GM12878 (cell line): ENCODE data around the gene C1orf141. TPM values are rescaled to one million over a fixed set of nuclear protein-coding genes. Genes with fewer than 3 reads are reported as not detected.

Experiments used
- ATAC-seq: fragments of 200-7000 bp; cut with Tn5 transposase; 3 replicates; pipeline ENCODE4 v1.9.1; 2020; ENCODE audit warnings: mild to moderate bottlenecking, moderate library complexity
- BruUV-seq: library from RNA; stranded (reverse); fragments of 400-500 nt; replicated peaks from 2 replicates; lab custom pipeline; 2021; lab: Mats Ljungman, UMichigan
- CTCF ChIA-PET: fragments of 300-600 bp; sonication (Branson Sonifier 250); formaldehyde crosslinking; extraction: SDS; loops from one replicate; lab custom pipeline; 2021; ENCODE audit warnings: inconsistent platforms; lab: Yijun Ruan, JAX
- POLR2A ChIA-PET: fragments of 350-600 bp; formaldehyde crosslinking; extraction: SDS; loops from one replicate; lab custom pipeline; 2021; ENCODE audit warnings: inconsistent platforms; lab: Charles Lee
- RAD21 ChIA-PET: fragments of 300-600 bp; sonication (Branson Sonifier 250); formaldehyde crosslinking; loops from one replicate; lab custom pipeline; 2023; ENCODE audit warnings: antibody characterized with exemption; ENCODE audit not compliant: unreplicated experiment; lab: Charles Lee
- SMC1A ChIA-PET: fragments of 300-600 bp; sonication (Branson Sonifier 250); formaldehyde crosslinking; loops from one replicate; lab custom pipeline; 2023; ENCODE audit not compliant: unreplicated experiment, uncharacterized antibody; lab: Charles Lee
- DNase-seq: peaks from one replicate; pipeline ENCODE4 v3.0.0-alpha.2; 2011; ENCODE audit warnings: low read depth, low spot score
- FAIRE-seq: peaks from 3 replicates; lab custom pipeline; 2011; peaks lifted over from hg19 to GRCh38; lab: Jason Lieb, UNC
- H2AFZ ChIP-seq: 2 replicates; pipeline ENCODE4 v1.6.0; 2011; ENCODE audit warnings: low read depth, low read length, control low read depth; ENCODE audit not compliant: control insufficient read depth
- H3K27ac ChIP-seq: 2 replicates; pipeline ENCODE4 v1.5.1; 2011; ENCODE audit warnings: control low read depth; ENCODE audit not compliant: control insufficient read depth, insufficient read depth
- H3K27me3 ChIP-seq, 2 experiments: replicated peaks in 1 of 2; 2 replicates each; pipeline versions ENCODE4 v1.6.0 to v1.6.1; 2011; ENCODE audit warnings: low read length in 1 of 2; ENCODE audit not compliant: control insufficient read depth in 2 of 2, insufficient read depth in 2 of 2
- H3K36me3 ChIP-seq, 2 experiments: 2 replicates each; pipeline ENCODE4 v1.5.1; 2011; ENCODE audit warnings: low read length in 1 of 2; ENCODE audit not compliant: control insufficient read depth in 2 of 2, insufficient read depth in 2 of 2
- H3K4me1 ChIP-seq: 2 replicates; pipeline ENCODE4 v1.6.1; 2011; ENCODE audit warnings: mild to moderate bottlenecking, low read length, moderate library complexity, mixed read lengths; ENCODE audit not compliant: control insufficient read depth, insufficient read depth
- H3K4me2 ChIP-seq: 2 replicates; pipeline ENCODE4 v1.6.0; 2011; ENCODE audit warnings: control low read depth; ENCODE audit not compliant: control insufficient read depth, insufficient read depth
- H3K4me3 ChIP-seq: fragments of 200-600 bp; sonication (generic); 2 replicates; pipeline ENCODE4 v1.5.1; 2016
- H3K79me2 ChIP-seq: 2 replicates; pipeline ENCODE4 v1.6.0; 2011; ENCODE audit warnings: low read length; ENCODE audit not compliant: control insufficient read depth, insufficient read depth
- H3K9ac ChIP-seq: 2 replicates; pipeline ENCODE4 v1.8.0; 2011; ENCODE audit warnings: low read length, control low read depth, mixed read lengths; ENCODE audit not compliant: control insufficient read depth, insufficient read depth
- H3K9me3 ChIP-seq: replicated peaks from 3 replicates; pipeline ENCODE4 v1.5.1; 2011; ENCODE audit warnings: mild to moderate bottlenecking, low read length; ENCODE audit not compliant: control insufficient read depth, insufficient read depth
- H4K20me1 ChIP-seq: 2 replicates; pipeline ENCODE4 v1.6.0; 2011; ENCODE audit not compliant: control insufficient read depth, insufficient read depth
- BHLHE40 ChIP-seq, 2 experiments: fragments of 450-650 bp in 1 of 2; IDR thresholded peaks; 2 replicates each; pipeline ENCODE4 v1.6.1; 2011 to 2017; ENCODE audit warnings: low read depth in 2 of 2, borderline replicate concordance in 1 of 2, improper control_type of control experiment in 1 of 2, low read length in 1 of 2, mild to moderate bottlenecking in 1 of 2
- CUX1 ChIP-seq: IDR thresholded peaks from 2 replicates; pipeline ENCODE4 v1.6.1; 2012; ENCODE audit warnings: improper control_type of control experiment, low read depth, low read length; ENCODE audit not compliant: insufficient replicate concordance
- MEF2B ChIP-seq: fragments of 450-650 bp; IDR thresholded peaks from 2 replicates; pipeline ENCODE4 v1.6.1; 2018; ENCODE audit warnings: mild to moderate bottlenecking, moderate library complexity; ENCODE audit not compliant: partially characterized antibody, poor library complexity, severe bottlenecking
- MTA2 ChIP-seq: fragments of 450-650 bp; IDR thresholded peaks from 2 replicates; pipeline ENCODE4 v1.6.1; 2016; ENCODE audit warnings: low read depth, mild to moderate bottlenecking, moderate library complexity
- MXI1 ChIP-seq: fragments of 150-350 bp; IDR thresholded peaks from 2 replicates; pipeline ENCODE4 v1.6.1; 2011; ENCODE audit warnings: low read depth, mild to moderate bottlenecking, inconsistent platforms, low read length, improper control_type of control experiment
- NR2C1 ChIP-seq: fragments of 450-650 bp; IDR thresholded peaks from 2 replicates; pipeline ENCODE4 v1.6.1; 2017; ENCODE audit warnings: antibody characterized with exemption, mild to moderate bottlenecking, moderate library complexity
- RAD21 ChIP-seq: IDR thresholded peaks from 2 replicates; pipeline ENCODE4 v1.6.1; 2011; ENCODE audit warnings: mild to moderate bottlenecking, low read depth, low read length, moderate library complexity; ENCODE audit not compliant: insufficient read depth
- TARDBP ChIP-seq: IDR thresholded peaks from 2 replicates; pipeline ENCODE4 v1.6.1; 2016; ENCODE audit warnings: borderline replicate concordance
- TCF3 ChIP-seq: IDR thresholded peaks from 2 replicates; pipeline ENCODE4 v1.6.1; 2012; ENCODE audit warnings: low read depth, mild to moderate bottlenecking, low read length, borderline replicate concordance; ENCODE audit not compliant: insufficient read depth
- YY1 ChIP-seq: IDR thresholded peaks from 2 replicates; pipeline ENCODE4 v1.6.1; 2011; ENCODE audit warnings: low read depth, mild to moderate bottlenecking, low read length
- WGBS: methylation state at CpG from one replicate; pipeline ENCODE4 v1.1.6; 2016; ENCODE audit warnings: low lambda C conversion rate; ENCODE audit not compliant: insufficient replicate concordance, insufficient coverage; ENCODE audit errors: missing lambda C conversion rate; 5-methylcytosine and 5-hydroxymethylcytosine counted together
- in situ Hi-C: fragments of 300-500 bp; cut with MboI; formaldehyde crosslinking; loops from 9 replicates; pipeline ENCODE4 v1.14.3; 2018; ENCODE audit warnings: mixed read lengths
- intact Hi-C: fragments of 100-400 bp; cut with micrococcal nuclease; formaldehyde crosslinking; loops from one replicate; pipeline ENCODE4 v1.14.2; 2022; ENCODE audit not compliant: unreplicated experiment
- polyA plus RNA-seq, 11 experiments: library from polyadenylated mRNA; depleted of rRNA in 4 of 11; unstranded in 6 of 11; stranded (reverse) in 5 of 11; fragments of >200 nt; fragmentation: Nextera tagmentation in 4 of 11; fragmentation: Illumina TruSeq in 1 of 11; extraction: Ambion mirVana in 4 of 11; extraction: Trizol in 1 of 11; gene quantifications; 1 replicate in 1 of 11; 2 replicates in 10 of 11; pipeline versions ENCODE4 v1.2.1 to v1.2.3, GENCODE V29; 2011 to 2016; ENCODE audit warnings: inconsistent platforms in 2 of 11, missing spikeins in 2 of 11, low read depth in 1 of 11
- total RNA-seq, 4 experiments: library from RNA; depleted of rRNA in 3 of 4; stranded (reverse); fragments of >200 nt in 3 of 4; fragmentation: Illumina TruSeq in 1 of 4; extraction: Trizol in 1 of 4; gene quantifications; 2 replicates each; pipeline versions ENCODE4 v1.2.1 to v1.2.3, GENCODE V29; 2013 to 2021
- TF ChIP-seq, protein P1 (sequence below): fragments of 450-650 bp; IDR thresholded peaks from 2 replicates; pipeline ENCODE4 v1.6.1; 2017; ENCODE audit warnings: antibody characterized with exemption, mild to moderate bottlenecking, moderate library complexity

Gene C1orf141
- total and polyA plus RNA-seq, 10 of the 15 experiments (the other 5 are each of a cell fraction or from before 2014, with no cell fraction given): not detected

- DNase-seq (peak; percentile 45), FAIRE-seq (peak; percentile 70), ATAC-seq (peak; percentile 94)
- ChIA-PET SMC1A (interaction anchor here (0.6 to 7.8 kb wide), 51 partner anchors 13 to 875 kb away, joined by 3 to 212 read pairs (median 4); partner anchors contain the start of genes DNAI4, IL23R and MIER1), RAD21 (interaction anchor here (0.6 to 4.0 kb wide), 33 partner anchors 10 to 392 kb away, joined by 3 to 102 read pairs (median 4); partner anchors contain the start of genes IL23R and SLC35D1), POLR2A (interaction anchor here (0.6 to 1.7 kb wide), 5 partner anchors 18 to 283 kb away, joined by 3 to 6 read pairs (median 4); partner anchors contain the start of gene SLC35D1), CTCF (interaction anchor here (0.7 to 7.0 kb wide), 57 partner anchors 8 to 645 kb away, joined by 3 to 193 read pairs (median 4); partner anchors contain the start of genes IL23R and SLC35D1)
- H3K4me1 ChIP-seq: no peaks in the 10 kb centered on the region
- in situ Hi-C loops: loop anchor here (5.0 kb wide), 2 partner anchors 157 to 387 kb away; no protein-coding TSS in a partner anchor
- H3K27me3 ChIP-seq: no peaks in the 10 kb centered on the region
- H3K9me3 ChIP-seq: no peaks in the 10 kb centered on the region
- peak overlapping the region; percentile 42 for H2AFZ ChIP-seq
- no peaks in the 10 kb centered on the region for H3K79me2 ChIP-seq
- H3K4me2 ChIP-seq: no peak overlapping the region
- H3K27ac ChIP-seq: no peak overlapping the region
- no peak overlapping the region for H3K4me3 ChIP-seq
- WGBS: 19% methylated on average over 9 of the region's 9 CpGs
- H3K36me3 ChIP-seq: no peaks in the 10 kb centered on the region
- no TSS peak for BruUV-seq
- intact Hi-C loops: loop anchor here (1.0 to 10.0 kb wide), 4 partner anchors 97 to 384 kb away; partner anchors contain the start of gene SLC35D1
- H4K20me1 ChIP-seq: no peaks in the 10 kb centered on the region
- H3K9ac ChIP-seq: no peak overlapping the region
- TF ChIP-seq MXI1: 0 out of 2 replicates have a peak, but pooled peaks have one; percentile 55
- TF ChIP-seq MTA2: 0 out of 2 replicates have a peak, but pooled peaks have one; percentile 45
- TF ChIP-seq TCF3: no peak
- peak; percentile 71 for TF ChIP-seq MEF2B
- 0 out of 2 replicates have a peak, but pooled peaks have one; percentile 53 for TF ChIP-seq TARDBP
- peak; percentile 37 for TF ChIP-seq CUX1
- peak; percentile 90 for TF ChIP-seq RAD21
- peak; percentile 65 for TF ChIP-seq YY1
- no peak for TF ChIP-seq NR2C1
- TF ChIP-seq BHLHE40 (IDR thresholded peaks at IDR 0.05; ENCODE audit: borderline replicate concordance in 1 of 2, low read depth in 2 of 2, low read length in 1 of 2): peak in 1 of 2 experiments; percentile 32; a peak in 1 of 4 replicates
- TF ChIP-seq, protein P1, sequence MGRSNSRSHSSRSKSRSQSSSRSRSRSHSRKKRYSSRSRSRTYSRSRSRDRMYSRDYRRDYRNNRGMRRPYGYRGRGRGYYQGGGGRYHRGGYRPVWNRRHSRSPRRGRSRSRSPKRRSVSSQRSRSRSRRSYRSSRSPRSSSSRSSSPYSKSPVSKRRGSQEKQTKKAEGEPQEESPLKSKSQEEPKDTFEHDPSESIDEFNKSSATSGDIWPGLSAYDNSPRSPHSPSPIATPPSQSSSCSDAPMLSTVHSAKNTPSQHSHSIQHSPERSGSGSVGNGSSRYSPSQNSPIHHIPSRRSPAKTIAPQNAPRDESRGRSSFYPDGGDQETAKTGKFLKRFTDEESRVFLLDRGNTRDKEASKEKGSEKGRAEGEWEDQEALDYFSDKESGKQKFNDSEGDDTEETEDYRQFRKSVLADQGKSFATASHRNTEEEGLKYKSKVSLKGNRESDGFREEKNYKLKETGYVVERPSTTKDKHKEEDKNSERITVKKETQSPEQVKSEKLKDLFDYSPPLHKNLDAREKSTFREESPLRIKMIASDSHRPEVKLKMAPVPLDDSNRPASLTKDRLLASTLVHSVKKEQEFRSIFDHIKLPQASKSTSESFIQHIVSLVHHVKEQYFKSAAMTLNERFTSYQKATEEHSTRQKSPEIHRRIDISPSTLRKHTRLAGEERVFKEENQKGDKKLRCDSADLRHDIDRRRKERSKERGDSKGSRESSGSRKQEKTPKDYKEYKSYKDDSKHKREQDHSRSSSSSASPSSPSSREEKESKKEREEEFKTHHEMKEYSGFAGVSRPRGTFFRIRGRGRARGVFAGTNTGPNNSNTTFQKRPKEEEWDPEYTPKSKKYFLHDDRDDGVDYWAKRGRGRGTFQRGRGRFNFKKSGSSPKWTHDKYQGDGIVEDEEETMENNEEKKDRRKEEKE: no peak
These were observed 14.5 kb upstream of the C1orf141 start for GRCh38 chr1:67149179-67149770.
